H1 (cell line): ENCODE measurements around the gene FGF3. TPM values are rescaled to one million over a fixed set of nuclear protein-coding genes. Genes with fewer than 3 reads are reported as not detected.

Source experiments
- ASH2L ChIP-seq: fragments of 200-600, 300-600 bp; sonication (generic); IDR thresholded peaks from one replicate; pipeline ENCODE4 v1.7.1; 2017; ENCODE audit warnings: low read length
- POLR2AphosphoS5 ChIP-seq: IDR thresholded peaks from 2 replicates; pipeline ENCODE4 v1.6.1; 2011; ENCODE audit warnings: low read depth, low read length
- RAD21 ChIP-seq, 2 experiments: IDR thresholded peaks in 1 of 2; conservative IDR thresholded peaks in 1 of 2; 2 replicates each; pipeline ENCODE4 v1.6.1; 2011; ENCODE audit warnings: low read depth in 2 of 2, low read length in 2 of 2, improper control_type of control experiment in 1 of 2, inconsistent platforms in 1 of 2, mild to moderate bottlenecking in 1 of 2, moderate library complexity in 1 of 2
- RFX5 ChIP-seq: IDR thresholded peaks from 2 replicates; pipeline ENCODE4 v1.6.1; 2011; ENCODE audit warnings: low read depth, low read length, improper control_type of control experiment, borderline replicate concordance
- polyA plus RNA-seq, 7 experiments: library from polyadenylated mRNA; depleted of rRNA in 3 of 7; stranded (reverse) in 5 of 7; unstranded in 2 of 7; fragments of >200 nt in 5 of 7; fragments of 200-250 nt in 2 of 7; gene quantifications; 1 replicate in 5 of 7; 2 replicates in 1 of 7; 4 replicates in 1 of 7; pipeline versions ENCODE4 v1.2.1 to v1.2.3, GENCODE V29; 2011 to 2013; ENCODE audit warnings: missing spikeins in 2 of 7, mixed read lengths in 2 of 7
- total RNA-seq: library from RNA; stranded (reverse); fragmentation: NEBNext Ultra II Directional; extraction: Animal tissue kit (Norgen Biotek cat#: 25700); gene quantifications from 2 replicates; pipeline ENCODE4 v1.2.1, GENCODE V29; 2021

FGF3 gene
- total and polyA plus RNA-seq, 2 of the 8 experiments (the other 6 are each of a cell fraction or from before 2014, with no cell fraction given): not detected

- TF ChIP-seq POLR2AphosphoS5: no peak
- no peak for TF ChIP-seq ASH2L
- no peak for TF ChIP-seq RAD21 (IDR thresholded peaks at IDR 0.05 in 1 of 2, conservative IDR thresholded peaks at IDR 0.05 in 1 of 2; ENCODE audit: low read depth in 2 of 2, low read length in 2 of 2)
- TF ChIP-seq RFX5: no peak
Measured at GRCh38 chr11:69803022-69803421, 16.2 kb downstream of the FGF3 start (continued).
